Activated CD8-positive, alpha-beta memory T cell treated with anti-CD3 and anti-CD28 coated beads, Interleukin-2, amount 50 U/mL, for 4 hours (primary cell): ENCODE results near the gene DNAH11.
"Not testable (repeated sequence)": the region's sequence is repeated elsewhere in the genome, so short reads cannot be mapped to it uniquely, and the experiment has no call there.

Experiments
- DNase-seq: peaks from one replicate; pipeline ENCODE4 v3.0.0-alpha.2; 2020

DNAH11 gene

DNA sequence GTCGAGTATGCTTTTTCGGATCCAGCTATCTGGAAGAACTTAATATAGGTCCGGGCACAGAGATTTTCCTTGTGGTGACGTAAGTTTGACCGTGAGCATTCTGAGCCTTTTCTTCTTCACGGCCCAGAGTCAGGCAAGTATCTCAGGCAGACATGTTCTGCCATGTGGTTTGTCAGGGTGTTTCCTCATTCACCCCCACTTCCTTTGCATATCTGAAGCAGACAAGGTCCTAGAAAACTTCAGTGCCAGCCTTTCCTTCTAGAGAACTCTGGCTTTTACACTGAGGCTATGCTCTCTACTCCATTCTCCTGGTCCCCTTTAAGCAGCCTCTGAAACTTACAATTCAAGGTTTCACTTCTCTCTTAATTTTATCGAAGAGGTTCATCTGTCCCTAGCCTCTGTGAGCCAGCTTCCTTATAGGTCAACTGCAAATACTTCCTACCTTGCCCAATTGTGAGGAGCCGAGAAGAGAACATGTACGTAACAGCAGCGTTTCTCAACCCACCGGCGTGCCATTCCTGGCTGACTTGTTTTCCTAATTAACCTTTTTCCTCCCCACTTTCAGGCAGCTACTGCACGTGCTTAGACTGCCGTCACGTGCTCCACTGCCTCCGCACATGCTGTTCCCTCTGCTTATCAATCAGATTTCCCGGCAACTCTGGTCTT, 355.6 kb downstream of the DNAH11 start:
- no peak for DNase-seq

DNA sequence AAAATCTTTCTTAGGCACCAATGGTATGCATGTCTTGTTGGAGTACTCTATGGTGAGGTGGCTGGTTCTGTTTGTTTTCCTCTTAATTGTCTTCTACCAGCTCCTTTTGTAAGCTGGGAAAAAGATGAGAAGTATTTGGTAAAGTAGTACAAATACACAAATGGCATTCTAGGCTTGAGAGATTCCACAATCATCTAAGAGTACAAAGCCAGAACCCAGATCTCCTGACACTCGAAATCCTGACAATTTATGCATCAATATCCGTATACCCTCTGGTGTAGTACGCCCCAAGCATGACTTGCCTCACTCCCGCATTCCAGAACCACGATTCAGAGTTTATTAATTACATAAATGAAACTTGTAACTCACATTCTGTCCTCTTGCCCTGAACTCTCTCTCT, 359.4 kb downstream of the DNAH11 start:
- no peak for DNase-seq

DNA sequence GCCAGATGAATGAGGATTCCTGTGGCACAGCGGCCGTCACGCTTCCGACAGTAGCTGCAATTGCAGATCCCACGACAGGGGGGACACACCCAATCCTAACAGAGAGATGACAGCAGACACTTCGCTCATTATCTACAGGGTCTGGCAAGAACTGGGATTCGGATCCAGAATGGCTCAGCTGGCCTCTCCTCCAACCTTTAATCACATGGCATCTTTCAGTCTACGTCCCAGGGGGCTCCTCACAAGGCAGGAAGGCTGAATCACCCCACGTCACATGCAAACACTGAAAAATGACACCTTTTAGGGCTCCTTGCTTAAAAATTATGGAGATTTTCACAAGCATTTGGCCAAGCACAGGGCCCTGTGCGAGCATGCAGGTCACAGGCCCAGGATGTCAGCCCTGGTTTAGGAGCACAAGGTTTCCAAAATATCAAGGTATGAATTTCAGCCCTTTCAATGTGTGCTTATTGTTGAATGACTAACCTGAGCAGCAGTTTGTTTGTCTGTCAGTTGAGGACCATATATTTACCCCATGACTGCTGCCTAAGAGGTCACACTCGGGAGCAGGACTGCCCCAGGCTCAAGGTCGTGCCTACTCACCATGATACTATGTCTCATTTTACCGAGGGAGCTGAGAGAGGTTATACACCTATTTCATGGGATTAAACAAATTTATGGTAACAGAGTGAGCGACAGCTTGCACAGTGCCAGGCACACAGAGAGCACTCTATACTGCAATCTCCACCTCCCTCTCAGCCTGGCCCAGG, 360.4 kb downstream of the DNAH11 start:
- no peak for DNase-seq

DNA sequence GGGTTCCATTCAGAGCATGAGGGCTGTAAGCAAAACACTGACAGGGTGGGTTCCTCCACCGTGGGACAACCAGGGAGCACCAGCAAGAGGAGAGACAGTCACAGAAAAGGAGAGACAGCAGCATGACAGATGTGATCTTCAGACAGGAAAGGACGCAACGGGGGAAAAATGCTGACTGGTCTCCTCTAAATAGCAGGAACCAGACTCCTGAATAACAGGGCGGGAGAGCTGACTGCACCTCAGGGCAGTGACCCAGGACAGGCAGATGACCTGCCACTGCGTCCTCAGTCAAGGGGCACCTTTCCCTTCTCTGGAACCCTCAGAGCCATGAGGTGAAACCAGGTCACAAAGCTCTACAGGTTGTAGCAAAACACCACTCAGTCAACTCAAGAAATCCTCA, 365.9 kb downstream of the DNAH11 start:
- DNase-seq, result no peak

DNA sequence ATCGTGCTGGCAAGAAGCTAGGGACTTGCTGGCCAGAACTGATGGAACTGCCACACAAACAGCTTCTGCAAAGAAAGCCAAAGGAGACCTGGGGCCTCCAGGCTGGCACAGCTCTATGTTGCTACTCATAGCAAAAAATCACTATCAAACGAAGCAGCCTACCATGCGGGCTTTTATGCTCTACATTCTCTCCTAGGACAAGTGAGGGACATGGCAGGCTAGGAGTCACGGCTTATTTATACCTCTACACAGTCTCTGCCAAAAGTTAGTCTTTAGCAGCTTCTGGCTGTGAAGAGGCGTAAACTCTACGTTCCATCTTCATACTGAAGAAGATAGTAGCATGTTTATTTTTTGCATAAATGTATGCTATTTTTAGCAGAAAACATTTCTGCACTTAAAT, 367.4 kb downstream of the DNAH11 start:
- no peak for DNase-seq

DNA sequence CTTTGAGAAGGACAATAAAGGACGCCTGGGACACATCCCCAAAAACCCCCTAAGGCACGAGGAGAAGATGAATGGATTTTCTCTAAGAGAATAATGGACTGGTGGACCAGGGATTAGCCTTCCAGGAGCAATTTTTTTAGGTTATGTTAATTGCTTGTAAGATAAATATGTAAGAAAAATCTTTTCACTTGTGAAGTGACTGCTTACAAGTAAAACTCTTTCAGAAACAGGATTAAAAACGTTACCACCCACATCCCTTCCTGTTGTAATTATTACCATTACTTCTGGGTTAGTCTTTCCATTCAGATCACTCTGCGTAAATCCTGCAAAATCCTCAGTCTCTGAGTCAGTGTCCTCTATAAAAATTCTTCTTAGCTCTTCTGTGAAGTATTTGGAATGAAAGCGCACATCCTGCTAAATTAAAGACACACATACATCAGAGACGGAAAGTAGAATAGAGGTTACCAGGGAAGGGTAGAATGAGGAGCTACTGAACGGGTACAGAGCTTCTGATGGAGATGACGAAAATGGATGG, 368.6 kb downstream of the DNAH11 start:
- no peak for DNase-seq

DNA sequence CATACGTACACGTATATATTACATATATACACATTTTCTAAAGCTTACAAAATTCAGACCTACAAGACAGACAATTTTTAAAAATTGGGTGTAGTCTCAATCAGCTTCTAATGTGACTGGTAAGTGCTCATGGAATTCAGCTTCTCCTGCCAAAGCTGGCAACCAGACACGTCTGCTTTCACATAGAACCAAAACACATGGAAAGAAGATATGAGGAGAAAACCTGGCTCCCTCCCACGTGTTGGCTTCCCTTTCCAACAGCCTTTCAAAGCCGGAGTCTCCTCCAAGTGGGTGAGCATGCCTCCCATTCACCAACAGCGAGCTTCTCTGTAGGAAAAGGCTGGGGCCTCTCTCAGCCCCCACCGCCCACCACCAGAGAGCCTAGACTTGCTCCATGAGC, 369.5 kb downstream of the DNAH11 start:
- DNase-seq, result no peak

DNA sequence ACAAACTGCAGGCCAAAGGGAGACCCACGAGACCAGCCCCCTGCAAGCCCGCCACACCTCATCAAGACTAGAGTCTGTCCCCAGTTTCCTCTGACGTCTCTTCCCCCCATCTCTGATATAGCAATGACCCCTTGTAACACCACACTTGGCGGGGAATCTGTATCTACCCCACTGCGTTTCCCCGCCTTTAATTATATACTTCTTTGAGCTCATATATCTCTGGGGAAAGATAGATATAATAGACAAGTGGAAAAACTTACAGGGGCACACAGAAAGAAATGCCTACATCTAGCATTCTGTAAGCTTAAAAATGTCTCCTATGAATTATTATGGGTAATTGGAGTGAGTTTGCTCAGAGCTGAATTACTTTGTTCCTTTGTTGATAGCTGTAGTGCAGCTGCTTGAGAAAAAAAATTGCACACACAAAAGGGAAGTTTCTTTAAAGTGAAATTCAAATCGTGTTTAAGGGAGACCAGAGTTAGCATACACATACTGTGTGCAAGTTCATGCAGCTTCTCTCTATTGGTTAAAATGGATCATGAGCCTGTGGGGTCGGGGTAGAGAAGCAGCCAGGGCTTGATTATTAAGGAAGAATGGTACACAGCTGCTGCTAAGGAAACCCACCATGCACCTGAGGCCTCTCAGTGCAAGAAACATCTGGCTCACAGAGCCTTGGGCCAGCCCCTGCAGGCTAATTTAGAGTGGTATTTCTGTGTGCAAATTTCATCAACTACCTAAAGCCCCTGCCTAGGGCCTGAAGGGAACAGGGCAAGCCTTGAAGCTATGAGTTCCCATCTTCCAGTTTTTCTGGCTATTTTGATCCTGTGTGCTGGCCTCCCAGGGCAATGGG, 370.3 kb downstream of the DNAH11 start:
- DNase-seq, result no peak

DNA sequence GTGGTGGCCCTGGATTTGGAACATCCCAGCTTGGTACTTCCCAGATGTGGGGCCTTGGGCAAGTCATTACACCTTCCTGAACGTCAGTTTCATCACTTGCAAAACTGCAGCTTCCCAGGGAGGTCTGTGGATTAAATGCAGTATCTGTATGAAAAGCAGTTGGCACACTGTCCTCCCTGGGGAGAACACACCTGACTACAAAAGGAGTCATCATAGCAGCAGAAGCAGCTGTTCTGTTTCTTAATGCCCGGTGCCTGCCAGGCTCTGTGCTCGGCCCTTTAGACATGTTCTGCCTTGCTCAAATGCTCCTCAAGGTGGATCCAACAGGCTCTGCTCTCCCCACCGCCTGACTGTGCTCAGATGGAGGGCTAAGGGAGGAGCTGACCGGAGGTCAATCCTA, 371.8 kb downstream of the DNAH11 start:
- DNase-seq, result no peak

DNA sequence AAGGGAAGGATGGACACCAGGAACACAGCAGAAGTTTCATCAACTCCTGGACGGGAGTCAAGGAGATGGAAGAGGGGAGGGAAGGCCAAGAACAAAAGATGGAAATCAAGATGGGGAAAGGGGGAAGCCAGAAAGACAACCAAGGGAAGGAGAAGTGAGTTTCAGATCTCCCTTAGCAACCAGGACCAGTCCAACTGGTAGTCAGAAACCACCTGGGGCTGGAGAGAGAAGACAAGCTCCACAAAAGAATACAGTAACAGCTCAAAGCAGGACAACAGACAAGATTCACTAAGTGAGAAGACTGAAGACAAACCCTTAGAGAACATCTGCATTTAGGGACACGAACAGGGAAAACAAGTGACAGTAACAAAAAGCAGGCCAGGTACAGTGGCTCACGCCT, 372.3 kb downstream of the DNAH11 start:
- DNase-seq, result no peak

DNA sequence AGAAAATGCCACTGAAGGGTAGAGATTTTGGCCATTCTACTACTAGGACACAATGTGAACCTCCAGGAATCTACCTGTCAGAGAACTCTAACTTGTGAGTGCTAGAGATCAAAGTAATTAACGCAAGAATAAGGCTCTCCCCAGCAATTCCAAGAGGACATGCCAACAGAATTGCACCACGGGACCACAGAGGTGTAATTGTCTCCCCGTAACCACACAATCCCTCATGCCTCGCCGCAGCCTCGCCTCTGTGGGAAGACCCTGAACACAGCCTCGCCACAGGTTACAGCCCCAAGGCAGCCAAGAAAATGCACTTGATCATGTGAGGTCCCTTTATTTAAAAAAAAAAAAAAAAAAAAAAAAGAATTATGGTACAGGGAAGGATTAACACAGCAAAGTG, 373.3 kb downstream of the DNAH11 start:
- DNase-seq, result no peak

DNA sequence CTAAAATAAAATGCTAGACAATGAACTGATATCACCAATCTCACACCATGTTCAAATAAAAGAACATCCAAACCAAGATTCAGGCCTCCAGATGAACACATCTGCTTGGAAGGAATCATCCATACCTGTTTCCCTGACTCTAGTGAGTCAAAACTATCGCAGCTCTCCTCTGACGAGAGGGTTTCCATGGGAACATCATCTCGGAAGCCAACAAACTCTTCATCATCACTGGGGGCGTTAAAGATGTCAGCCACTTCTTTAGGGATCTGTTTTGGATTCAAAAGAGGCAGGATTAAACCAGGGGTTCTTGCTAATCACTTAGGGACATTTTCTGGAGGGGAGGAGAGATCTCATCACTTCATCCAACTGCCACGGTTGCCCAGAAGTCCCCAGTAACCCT, 373.8 kb downstream of the DNAH11 start:
- DNase-seq, result no peak

DNA sequence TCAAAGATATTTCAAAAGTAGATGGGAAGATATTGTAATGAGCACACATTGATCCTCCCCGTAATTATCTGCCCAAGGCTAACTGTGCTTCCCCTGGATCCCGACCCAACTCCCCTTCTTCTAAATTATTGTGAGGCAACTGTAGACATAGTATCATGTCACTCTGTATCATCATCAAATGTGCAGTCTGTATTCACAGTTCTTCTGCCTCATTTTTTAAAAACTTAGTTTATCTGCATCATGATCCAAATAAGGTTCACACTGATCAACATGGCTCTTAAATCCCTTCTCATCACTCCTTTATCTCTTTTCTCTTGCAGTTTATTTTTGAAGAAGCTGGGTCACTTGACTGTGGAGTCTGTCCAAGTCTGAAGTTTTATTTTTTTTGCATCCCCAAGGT, 375.4 kb downstream of the DNAH11 start:
- DNase-seq, result no peak

DNA sequence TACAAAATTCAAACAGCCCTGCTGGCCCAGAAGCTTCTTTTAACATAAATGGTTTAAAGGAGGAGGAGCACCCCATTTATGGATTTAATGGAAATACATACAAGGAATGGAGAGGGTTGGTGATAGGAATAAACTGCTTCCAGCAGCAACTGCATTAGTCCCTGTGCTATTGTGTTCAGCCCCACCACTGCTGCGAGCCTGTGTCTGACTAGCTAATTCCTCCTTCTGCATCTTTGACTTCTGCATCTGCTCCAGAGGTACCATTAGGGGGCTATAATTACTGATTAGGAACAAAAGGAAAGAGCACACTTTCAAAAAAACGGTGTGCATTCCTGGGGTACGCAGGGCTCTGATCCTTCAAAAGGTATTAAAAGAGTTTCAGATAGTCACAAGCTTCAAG, 378.1 kb downstream of the DNAH11 start:
- DNase-seq, result no peak

DNA sequence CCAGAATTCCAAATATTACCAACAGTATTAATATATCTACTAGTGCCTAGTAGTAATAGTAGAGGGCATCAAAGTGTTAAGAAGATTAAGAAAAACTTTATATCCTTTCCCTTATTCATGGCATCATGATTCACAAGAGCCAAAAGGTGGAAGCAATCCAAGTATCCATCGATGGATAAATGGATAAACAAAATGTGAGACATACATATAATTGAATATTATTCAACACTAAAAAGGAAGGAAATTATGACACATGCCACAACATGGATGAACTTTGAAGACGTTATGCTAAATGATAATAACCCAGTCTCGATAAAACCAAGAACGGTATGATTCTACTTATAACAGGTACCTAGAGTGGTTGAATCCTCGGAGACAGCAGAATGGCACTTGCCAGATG, 379.8 kb downstream of the DNAH11 start:
- no peak for DNase-seq

DNA sequence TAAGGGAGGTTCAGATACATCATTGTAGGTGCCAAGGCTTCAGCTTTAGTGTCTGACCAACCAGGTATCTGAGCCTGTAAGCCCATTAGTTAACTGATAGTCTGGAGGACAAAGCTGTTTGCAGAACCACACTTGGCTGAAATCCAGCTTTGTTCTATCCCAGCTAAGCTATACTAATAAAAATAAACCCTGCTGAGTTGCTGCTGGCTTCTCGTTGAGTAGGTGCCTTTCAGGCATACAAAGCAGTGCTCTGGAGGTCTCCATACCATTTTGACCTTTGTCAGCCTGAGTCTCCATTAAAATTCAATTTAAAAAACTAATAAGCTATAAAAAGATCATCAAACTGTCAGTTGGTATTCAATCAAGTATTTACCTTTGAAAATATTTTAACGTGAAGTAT, 380.8 kb downstream of the DNAH11 start:
- DNase-seq, result no peak

DNA sequence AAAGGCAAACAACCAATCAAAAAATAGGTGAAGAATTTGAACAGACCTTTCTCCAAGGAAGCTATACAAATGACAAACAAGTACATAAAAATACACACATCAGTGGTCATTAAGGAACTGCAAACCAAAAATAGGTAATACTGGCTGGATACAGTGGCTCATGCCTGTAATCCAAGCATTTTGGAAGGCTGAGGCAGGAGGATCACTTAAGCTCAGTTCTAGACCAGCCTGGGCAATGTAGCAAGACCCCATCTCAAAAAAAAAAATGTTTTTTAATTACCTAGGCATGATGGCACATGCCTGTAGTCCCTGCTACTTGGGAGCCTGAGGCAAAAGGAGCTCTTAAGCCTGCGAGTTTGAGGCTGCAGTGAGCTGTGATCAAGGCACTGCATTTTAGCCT, 383.6 kb downstream of the DNAH11 start:
- DNase-seq, result no peak

DNA sequence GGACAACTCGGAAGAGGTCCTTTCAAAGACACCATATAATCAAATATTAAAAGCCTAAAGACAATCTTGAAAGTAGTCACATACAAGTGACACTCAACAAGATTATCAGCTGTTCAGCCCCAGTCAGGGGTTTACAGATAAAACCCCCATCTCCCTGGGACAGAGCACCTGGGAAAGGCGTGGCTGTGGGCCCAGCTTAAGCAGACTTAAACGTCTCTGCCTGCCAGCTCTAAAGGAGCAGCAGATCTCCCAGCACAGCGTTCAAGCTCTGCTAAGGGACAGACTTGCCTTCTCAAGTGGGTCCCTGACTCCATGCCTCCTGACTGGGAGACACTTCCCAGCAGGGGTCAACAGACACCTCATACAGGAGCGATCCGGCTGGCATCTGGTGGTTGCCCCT, 384.9 kb downstream of the DNAH11 start:
- DNase-seq, result no peak

DNA sequence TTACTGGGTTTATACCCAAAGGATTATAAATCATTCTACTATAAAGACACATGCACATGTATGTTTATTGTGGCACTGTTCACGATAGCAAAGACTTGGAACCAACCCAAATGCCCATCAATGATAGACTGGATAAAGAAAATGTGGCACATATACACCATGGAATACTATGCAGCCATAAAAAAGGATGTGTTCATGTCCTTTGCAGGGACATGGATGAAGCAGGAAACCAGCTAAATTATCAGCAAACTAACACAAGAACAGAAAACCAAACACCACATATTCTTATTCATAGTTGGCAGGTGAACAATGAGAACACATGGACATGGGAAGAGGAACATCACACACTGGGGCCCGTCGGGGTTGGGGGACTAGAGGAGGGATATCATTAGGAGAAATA, 390.5 kb downstream of the DNAH11 start:
- DNase-seq, result not testable (repeated sequence)

DNA sequence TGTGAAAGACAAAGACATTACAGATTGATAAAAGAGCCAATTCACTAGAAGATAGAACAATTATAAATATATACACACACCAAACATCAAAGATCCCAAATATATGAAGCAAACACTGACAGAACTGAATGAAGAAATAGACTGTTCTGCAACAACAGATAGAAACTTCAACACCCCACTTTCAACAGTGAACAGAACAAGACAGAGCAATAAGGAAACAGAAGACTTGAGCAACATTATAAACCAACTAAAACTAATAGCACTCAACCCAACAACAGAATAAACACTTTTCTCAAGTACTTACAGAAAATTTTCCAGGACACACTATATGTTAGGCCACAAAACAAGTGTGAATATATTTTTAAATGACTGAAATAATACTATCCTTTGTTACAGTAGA, 392.0 kb downstream of the DNAH11 start:
- DNase-seq, result no peak

DNA sequence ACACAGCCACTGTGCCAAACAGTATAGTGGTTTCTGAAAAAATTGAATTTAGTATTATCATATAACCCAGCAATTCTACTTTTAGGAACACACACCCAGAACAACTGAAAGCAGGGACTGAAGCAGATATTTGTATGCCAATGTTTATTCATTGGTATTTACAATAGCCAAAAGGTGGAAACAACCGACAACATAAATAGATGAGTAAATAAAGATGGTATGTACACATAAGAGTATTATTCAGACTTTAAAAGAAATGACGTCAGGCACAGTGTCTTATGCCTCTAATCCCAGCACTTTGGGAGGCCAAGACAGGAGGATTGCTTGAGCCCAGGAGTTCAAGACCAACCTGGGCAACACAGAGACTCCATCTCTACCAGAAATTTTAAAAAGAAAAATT, 395.6 kb downstream of the DNAH11 start:
- no peak for DNase-seq

DNA sequence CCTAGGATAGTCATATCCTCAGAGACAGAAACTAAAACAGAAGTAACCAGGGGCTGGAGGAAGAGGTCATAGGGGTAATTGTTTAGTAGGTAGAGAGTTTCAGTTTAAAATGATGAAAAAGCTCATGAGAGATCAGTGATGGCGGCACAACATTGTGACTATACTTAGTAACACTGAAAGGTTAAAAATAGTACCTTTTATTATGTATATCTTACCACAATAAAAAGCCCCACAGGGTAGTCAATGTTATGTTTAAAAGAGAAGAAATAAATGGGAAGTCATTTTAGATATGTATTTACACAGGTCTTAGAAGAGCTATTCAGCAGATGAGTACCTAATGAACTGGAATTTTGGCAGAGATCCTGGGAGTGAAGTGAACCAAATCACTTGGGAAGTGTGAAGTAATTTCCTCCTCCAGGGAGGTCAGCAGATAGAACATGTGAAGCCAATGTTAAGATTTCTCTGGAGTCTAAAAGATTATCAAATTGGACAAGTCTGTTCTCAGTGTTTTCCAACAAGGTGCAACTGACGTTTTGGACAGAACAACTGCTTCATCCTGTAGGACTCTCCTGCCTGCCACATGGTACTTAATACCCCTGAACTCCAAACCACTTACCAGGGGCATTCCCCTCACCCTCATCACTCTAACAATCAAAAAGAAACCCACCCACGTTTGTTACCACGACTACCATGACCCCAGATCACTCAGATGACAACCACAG, 396.5 kb downstream of the DNAH11 start:
- DNase-seq, result no peak

DNA sequence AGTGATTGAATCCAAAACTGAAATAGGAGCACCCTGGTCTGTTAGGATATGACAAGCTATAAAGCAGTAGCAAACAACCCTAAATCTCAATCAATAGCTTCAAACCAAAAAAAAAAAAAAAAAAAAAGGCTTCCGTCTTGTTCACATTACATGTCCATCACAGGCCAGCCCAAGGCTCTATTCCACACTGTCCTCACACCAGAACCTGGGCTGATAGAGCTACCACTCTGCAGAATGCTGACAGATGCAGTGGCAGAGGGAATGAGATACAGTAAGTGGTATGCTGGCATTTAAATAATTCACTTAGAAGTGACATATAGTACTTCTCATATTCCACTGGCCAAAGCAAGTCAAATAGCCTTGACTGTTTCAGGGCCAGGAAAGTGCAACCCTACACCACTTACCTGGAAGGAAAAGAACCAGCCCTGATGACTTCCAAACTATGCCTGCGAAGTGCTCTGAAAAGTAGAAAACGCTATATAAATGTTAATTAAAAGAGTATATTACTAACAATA, 397.1 kb downstream of the DNAH11 start:
- no peak for DNase-seq
